Ishikawa (cell line): ENCODE measurements around the gene CXXC5.

Source experiments
- CEBPB ChIP-seq: IDR thresholded peaks from 2 replicates; pipeline ENCODE4 v1.6.1; 2012
- CREB1 ChIP-seq: IDR thresholded peaks from 2 replicates; pipeline ENCODE4 v1.6.1; 2012; ENCODE audit warnings: low read depth
- EGR1 ChIP-seq: IDR thresholded peaks from 2 replicates; pipeline ENCODE4 v1.6.1; 2012
- EP300 ChIP-seq: IDR thresholded peaks from 2 replicates; pipeline ENCODE4 v1.6.1; 2012; ENCODE audit warnings: borderline replicate concordance
- FOXM1 ChIP-seq: IDR thresholded peaks from 2 replicates; pipeline ENCODE4 v1.6.1; 2012; ENCODE audit warnings: low read depth, borderline replicate concordance
- NFIC ChIP-seq: IDR thresholded peaks from 2 replicates; pipeline ENCODE4 v1.6.1; 2012
- RAD21 ChIP-seq: IDR thresholded peaks from 2 replicates; pipeline ENCODE4 v1.6.1; 2012; ENCODE audit warnings: low read depth
- TAF1 ChIP-seq: IDR thresholded peaks from 2 replicates; pipeline ENCODE4 v1.6.1; 2012; ENCODE audit warnings: low read depth, mild to moderate bottlenecking
- TEAD4 ChIP-seq: IDR thresholded peaks from 2 replicates; pipeline ENCODE4 v1.6.1; 2012
- USF1 ChIP-seq: IDR thresholded peaks from 2 replicates; pipeline ENCODE4 v1.6.1; 2012
- YY1 ChIP-seq: IDR thresholded peaks from 2 replicates; pipeline ENCODE4 v1.6.1; 2012; ENCODE audit warnings: low read depth
- ZBTB7A ChIP-seq: IDR thresholded peaks from 2 replicates; pipeline ENCODE4 v1.6.1; 2012; ENCODE audit warnings: low read depth
- TF ChIP-seq, protein P1 (sequence below): IDR thresholded peaks from 2 replicates; pipeline ENCODE4 v1.6.1; 2012
- TF ChIP-seq, protein P2 (sequence below): IDR thresholded peaks from 2 replicates; pipeline ENCODE4 v1.6.1; 2012; ENCODE audit warnings: low read depth, mild to moderate bottlenecking

DNA sequence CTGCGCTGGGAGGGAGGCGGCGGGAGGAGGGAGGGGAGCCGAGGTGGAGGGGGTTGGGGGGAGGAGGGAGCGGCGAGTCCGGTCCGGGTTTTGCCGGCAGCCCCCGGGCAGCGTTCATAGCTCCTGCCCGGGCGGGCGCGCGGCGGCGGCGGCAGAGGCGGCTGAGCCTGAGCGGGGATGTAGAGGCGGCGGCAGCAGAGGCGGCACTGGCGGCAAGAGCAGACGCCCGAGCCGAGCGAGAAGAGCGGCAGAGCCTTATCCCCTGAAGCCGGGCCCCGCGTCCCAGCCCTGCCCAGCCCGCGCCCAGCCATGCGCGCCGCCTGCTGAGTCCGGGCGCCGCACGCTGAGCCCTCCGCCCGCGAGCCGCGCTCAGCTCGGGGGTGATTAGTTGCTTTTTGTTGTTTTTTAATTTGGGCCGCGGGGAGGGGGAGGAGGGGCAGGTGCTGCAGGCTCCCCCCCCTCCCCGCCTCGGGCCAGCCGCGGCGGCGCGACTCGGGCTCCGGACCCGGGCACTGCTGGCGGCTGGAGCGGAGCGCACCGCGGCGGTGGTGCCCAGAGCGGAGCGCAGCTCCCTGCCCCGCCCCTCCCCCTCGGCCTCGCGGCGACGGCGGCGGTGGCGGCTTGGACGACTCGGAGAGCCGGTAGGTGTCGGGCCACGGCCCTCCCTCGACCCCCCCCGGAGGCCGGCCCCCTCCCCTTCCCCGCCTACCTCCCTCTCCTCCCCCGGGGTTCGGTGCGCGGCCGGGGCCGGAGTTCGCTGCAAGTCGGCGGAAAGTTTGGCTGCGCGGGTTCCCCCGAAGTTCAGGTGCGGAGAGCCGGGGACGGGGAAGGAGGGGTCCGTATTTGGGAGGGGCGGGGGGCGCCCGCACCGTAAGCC lies at the start of gene CXXC5:
- TF ChIP-seq, protein P1, sequence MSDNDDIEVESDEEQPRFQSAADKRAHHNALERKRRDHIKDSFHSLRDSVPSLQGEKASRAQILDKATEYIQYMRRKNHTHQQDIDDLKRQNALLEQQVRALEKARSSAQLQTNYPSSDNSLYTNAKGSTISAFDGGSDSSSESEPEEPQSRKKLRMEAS, result no peak; the same call in 1 of the 2 replicates
- no peak for TF ChIP-seq RAD21
- TF ChIP-seq, protein P2, sequence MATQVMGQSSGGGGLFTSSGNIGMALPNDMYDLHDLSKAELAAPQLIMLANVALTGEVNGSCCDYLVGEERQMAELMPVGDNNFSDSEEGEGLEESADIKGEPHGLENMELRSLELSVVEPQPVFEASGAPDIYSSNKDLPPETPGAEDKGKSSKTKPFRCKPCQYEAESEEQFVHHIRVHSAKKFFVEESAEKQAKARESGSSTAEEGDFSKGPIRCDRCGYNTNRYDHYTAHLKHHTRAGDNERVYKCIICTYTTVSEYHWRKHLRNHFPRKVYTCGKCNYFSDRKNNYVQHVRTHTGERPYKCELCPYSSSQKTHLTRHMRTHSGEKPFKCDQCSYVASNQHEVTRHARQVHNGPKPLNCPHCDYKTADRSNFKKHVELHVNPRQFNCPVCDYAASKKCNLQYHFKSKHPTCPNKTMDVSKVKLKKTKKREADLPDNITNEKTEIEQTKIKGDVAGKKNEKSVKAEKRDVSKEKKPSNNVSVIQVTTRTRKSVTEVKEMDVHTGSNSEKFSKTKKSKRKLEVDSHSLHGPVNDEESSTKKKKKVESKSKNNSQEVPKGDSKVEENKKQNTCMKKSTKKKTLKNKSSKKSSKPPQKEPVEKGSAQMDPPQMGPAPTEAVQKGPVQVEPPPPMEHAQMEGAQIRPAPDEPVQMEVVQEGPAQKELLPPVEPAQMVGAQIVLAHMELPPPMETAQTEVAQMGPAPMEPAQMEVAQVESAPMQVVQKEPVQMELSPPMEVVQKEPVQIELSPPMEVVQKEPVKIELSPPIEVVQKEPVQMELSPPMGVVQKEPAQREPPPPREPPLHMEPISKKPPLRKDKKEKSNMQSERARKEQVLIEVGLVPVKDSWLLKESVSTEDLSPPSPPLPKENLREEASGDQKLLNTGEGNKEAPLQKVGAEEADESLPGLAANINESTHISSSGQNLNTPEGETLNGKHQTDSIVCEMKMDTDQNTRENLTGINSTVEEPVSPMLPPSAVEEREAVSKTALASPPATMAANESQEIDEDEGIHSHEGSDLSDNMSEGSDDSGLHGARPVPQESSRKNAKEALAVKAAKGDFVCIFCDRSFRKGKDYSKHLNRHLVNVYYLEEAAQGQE, result no peak
- no peak for TF ChIP-seq CEBPB
- TF ChIP-seq NFIC, result no peak; the same call in 1 of the 2 replicates
- TF ChIP-seq CREB1, result no peak
- TF ChIP-seq EP300, result 0 out of 2 replicates have a peak, but pooled peaks have one; percentile 23
- peak; percentile 61; the same call in 1 of the 2 replicates for TF ChIP-seq FOXM1
- peak; percentile 77 for TF ChIP-seq TAF1
- no peak for TF ChIP-seq YY1
- TF ChIP-seq ZBTB7A, result no peak; the same call in 1 of the 2 replicates
- TF ChIP-seq USF1, result no peak
- TF ChIP-seq EGR1, result no peak
- TF ChIP-seq TEAD4, result no peak
